Measurements from ENCODE around the gene FRMD4A.

GRCh38 chr10:13810568-13810967, 520.2 kb downstream of the FRMD4A start:
- TF ChIP-seq, protein P1, sequence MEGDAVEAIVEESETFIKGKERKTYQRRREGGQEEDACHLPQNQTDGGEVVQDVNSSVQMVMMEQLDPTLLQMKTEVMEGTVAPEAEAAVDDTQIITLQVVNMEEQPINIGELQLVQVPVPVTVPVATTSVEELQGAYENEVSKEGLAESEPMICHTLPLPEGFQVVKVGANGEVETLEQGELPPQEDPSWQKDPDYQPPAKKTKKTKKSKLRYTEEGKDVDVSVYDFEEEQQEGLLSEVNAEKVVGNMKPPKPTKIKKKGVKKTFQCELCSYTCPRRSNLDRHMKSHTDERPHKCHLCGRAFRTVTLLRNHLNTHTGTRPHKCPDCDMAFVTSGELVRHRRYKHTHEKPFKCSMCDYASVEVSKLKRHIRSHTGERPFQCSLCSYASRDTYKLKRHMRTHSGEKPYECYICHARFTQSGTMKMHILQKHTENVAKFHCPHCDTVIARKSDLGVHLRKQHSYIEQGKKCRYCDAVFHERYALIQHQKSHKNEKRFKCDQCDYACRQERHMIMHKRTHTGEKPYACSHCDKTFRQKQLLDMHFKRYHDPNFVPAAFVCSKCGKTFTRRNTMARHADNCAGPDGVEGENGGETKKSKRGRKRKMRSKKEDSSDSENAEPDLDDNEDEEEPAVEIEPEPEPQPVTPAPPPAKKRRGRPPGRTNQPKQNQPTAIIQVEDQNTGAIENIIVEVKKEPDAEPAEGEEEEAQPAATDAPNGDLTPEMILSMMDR (IDR thresholded peaks at IDR 0.05) = no peak
- no peak for TF ChIP-seq ZFX (IDR thresholded peaks at IDR 0.05; ENCODE audit: borderline replicate concordance)
